T-helper 2 cell (primary cell): ENCODE results near the gene MLIP.

Experiments
- DNase-seq, 5 experiments: peaks; one replicate each; pipeline versions ENCODE4 v3.0.0 to v3.0.0-alpha.2; 2012 to 2022

The MLIP gene

DNA sequence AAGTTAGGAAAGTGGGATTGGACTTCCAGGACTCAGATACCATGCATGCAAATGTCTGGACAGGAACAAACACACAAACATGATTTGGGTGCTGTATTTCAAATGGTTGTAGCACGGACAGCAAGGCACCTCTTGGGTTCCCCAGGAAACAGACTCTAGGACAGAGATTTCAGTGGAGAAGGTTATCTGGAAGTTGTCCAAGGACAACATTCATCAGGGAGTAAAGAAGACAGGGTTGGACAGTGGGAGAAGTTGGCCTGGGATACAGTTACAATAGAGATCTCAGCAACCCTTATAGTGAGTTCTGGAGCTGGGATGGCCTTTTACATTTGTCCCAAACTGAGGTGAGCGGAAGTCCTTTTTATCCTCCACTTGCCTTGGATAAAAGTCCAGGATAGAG is 177.2 kb downstream of the MLIP start:
- no peak for DNase-seq

DNA sequence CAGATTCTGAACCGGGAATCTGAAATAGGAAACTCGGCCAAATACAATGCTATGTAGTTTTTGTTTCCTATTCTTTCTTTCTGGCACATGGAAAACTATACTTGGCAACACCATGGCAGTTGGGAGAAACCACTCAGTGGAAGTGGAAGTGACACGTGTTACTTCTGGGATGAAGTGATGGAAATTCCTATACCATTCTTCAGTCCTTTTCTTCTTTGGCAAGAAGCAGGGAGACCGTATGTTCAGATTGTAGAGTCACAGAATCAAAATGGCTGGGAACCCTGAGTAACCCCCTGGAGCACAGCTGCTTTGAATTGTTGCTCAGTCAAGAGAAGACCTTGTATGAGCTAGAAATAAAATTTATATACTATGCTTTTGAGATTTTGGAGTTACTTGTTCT is 178.2 kb downstream of the MLIP start:
- no peak for DNase-seq

DNA sequence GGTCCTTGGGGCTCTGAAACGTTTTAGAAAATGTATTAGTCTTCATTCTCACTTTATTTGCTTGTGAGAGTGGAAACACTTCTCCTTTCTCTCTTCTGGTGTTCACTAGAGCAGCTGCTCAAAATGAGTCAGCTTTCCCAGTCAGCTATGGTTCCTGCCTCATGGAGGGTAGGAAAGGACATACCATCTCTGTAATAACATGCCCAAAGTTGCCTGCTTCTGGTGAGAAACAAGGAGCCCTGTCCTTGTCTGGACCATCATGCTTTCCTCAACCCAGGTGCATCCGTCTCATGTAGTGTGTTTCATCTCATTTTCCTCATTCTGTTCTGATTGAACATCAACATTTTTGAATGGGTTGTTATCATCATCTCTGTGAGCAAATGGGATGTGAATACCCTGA is 179.9 kb downstream of the MLIP start:
- no peak for DNase-seq

- no peak for DNase-seq
Measured at GRCh38 chr6:54291738-54292137, 180.5 kb downstream of the MLIP start.

DNA sequence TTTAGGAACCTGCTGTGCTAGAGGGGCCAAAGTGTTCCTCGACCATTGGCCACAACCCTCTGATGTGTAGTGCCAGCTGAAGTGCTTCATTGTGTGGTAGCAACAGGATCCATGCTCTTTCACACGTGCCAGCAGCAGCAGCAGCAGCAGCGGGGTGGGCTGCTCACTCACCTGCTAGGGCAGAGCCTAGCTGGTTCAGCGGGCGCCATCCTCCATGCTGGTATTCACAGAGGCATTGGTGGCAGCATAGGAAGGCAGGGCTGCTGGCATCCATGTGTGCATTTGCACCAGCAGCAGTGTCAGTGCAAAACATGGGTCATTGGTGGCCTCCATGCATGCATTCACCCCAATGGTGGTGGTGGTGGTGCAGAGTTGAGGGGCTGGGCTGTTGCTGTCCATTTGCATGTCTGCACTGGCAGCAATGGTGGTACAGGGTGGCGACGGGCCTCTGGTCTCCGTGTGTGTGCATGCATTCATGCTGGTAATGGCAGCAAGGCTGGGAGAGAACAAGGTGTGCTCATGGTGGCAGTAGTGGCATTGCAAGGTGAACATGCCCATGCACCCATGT is 183.8 kb downstream of the MLIP start:
- DNase-seq = no peak

DNA sequence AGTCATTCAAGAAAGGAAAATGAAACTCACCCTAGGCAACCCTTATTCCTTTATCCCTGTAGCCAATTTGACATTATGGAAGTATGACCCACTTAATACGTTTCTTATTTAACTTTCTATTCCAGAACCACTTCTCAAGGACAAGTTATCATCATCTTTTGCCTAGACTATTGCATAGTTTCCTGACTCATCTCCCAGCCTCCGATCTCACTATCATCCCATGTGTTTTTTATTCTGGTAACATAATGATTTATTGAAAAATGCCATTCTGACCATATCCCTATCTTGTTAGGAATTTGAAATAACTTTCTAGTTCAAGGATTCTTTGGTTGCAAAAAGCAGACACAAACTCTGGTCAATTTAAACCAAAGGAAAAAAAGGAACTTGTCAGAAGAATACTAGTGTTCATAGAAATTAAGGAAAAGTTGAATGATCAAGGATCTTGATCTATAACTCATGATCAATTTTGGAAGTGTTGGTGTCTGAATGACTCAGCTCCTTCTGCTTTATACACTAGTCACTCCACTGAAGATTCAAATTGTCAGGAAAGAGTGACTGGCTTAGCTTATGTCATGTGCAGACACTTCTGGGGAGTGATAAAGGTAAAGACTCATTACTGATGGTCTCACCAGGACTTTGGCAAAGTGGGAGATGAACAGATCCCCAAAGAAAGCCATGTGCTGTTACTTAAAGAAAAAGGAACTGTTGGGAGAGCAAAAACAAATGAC is 188.5 kb downstream of the MLIP start:
- no peak for DNase-seq

DNA sequence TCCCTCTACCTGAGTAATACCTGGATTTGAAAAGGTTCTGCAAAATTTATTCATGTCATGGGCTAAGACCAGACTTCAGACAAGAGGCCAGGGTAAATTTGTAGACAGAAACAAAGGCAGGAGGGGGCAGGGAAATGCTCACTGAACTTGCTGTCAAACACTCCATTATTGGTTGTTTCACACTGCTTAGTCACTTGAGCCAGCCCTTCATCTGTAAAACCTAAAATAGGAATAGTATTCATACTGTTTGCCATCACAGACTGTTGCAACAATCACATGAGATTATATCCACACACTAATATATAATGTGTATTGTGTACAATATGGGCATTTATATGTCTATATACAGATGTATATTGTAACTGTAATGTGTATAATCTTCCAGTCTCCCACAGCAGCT is 190.5 kb downstream of the MLIP start:
- DNase-seq = no peak

DNA sequence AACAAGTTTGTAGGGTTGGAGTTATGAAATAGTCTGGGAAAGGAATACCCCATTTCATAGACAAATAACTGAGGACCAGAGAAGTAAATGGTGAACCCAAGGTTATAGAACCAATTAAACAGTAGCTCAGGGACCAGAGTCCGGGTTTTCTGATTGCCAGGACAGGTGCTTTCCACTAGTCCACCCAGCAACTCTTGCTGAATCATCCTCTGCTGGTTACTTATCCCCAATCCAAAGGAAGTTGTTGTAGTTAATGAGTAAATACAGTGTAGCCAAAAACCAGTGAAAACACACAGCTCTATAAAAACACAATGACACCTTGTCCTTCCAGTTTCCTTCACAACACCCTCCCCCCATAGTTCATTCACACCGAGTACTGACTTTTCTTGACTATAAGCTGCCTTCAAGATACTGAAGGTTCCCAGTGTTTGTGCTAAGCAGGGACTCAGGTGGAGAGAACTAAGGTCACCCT is 196.2 kb downstream of the MLIP start:
- no peak for DNase-seq

DNA sequence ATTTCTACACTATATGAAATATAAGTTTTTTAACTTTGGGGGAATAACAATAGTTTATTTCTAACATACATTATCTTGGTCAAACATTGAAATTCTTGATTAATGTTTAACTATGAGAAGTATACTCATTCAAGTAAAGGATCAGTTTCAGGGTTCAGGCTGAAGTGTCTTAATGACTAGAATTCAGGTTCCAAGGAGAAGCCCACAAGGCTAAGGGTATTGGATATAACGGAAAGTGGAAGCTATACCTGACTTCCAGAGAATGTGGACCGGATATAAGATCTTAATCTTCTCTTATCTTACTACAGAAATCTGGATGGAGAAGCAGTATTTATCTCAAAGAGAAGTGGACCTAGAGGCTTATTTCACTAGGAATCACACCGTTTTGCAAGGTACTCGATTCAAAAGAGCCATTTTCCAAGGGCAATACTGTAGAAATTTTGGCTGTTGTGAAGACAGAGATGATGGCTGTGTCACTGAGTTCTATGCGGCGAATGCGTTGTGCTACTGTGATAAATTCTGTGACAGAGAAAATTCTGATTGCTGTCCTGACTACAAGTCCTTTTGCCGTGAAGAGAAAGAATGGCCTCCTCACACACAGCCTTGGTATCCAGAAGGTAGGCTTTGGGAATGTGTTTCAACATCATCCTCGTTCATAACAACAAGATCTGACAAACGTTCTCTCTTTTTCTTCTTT is 197.2 kb downstream of the MLIP start, which contains the start of gene TINAG:
Gene TINAG, plus strand, starts transcription at position 153 of the 697 bp plus-strand sequence. Its CDS starts 110 bp downstream, at position 263.
- no peak for DNase-seq

GRCh38 chr6:54308986-54309315 is 197.7 kb downstream of the MLIP start:
- DNase-seq = no peak

GRCh38 chr6:54310377-54311152 is 199.3 kb downstream of the MLIP start:
- DNase-seq = no peak

GRCh38 chr6:54315656-54316055 is 204.4 kb downstream of the MLIP start:
- DNase-seq = no peak
